ENCODE measurements around the gene ANK2. TPM values are rescaled to one million over a fixed set of nuclear protein-coding genes. Genes with fewer than 3 reads are reported as not detected.

The ANK2 gene
- total and polyA plus RNA-seq, 2 of the 13 experiments (the other 11 are each of a cell fraction or from before 2014, with no cell fraction given): 2.7 to 15.1 TPM

- TF ChIP-seq, protein P1, sequence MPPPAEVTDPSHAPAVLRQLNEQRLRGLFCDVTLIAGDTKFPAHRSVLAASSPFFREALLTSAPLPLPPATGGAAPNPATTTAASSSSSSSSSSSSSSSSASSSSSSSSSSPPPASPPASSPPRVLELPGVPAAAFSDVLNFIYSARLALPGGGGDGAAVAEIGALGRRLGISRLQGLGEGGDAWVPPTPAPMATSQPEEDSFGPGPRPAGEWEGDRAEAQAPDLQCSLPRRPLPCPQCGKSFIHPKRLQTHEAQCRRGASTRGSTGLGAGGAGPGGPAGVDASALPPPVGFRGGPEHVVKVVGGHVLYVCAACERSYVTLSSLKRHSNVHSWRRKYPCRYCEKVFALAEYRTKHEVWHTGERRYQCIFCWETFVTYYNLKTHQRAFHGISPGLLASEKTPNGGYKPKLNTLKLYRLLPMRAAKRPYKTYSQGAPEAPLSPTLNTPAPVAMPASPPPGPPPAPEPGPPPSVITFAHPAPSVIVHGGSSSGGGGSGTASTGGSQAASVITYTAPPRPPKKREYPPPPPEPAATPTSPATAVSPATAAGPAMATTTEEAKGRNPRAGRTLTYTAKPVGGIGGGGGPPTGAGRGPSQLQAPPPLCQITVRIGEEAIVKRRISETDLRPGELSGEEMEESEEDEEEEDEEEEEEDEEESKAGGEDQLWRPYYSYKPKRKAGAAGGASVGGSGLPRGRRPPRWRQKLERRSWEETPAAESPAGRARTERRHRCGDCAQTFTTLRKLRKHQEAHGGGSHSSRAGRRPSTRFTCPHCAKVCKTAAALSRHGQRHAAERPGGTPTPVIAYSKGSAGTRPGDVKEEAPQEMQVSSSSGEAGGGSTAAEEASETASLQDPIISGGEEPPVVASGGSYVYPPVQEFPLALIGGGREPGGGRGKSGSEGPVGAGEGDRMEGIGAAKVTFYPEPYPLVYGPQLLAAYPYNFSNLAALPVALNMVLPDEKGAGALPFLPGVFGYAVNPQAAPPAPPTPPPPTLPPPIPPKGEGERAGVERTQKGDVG (CRISPR knock-in tag; IDR thresholded peaks at IDR 0.05; ENCODE audit: borderline replicate concordance): no peak
- no peak for TF ChIP-seq U2AF1 (optimal IDR thresholded peaks at IDR 0.05; ENCODE audit: low read depth, low read length)
- peak; percentile 46; the same call in 1 of the 2 replicates for TF ChIP-seq TCF7L2 (IDR thresholded peaks at IDR 0.05; ENCODE audit: low read depth, low read length)
- TF ChIP-seq, protein P2, sequence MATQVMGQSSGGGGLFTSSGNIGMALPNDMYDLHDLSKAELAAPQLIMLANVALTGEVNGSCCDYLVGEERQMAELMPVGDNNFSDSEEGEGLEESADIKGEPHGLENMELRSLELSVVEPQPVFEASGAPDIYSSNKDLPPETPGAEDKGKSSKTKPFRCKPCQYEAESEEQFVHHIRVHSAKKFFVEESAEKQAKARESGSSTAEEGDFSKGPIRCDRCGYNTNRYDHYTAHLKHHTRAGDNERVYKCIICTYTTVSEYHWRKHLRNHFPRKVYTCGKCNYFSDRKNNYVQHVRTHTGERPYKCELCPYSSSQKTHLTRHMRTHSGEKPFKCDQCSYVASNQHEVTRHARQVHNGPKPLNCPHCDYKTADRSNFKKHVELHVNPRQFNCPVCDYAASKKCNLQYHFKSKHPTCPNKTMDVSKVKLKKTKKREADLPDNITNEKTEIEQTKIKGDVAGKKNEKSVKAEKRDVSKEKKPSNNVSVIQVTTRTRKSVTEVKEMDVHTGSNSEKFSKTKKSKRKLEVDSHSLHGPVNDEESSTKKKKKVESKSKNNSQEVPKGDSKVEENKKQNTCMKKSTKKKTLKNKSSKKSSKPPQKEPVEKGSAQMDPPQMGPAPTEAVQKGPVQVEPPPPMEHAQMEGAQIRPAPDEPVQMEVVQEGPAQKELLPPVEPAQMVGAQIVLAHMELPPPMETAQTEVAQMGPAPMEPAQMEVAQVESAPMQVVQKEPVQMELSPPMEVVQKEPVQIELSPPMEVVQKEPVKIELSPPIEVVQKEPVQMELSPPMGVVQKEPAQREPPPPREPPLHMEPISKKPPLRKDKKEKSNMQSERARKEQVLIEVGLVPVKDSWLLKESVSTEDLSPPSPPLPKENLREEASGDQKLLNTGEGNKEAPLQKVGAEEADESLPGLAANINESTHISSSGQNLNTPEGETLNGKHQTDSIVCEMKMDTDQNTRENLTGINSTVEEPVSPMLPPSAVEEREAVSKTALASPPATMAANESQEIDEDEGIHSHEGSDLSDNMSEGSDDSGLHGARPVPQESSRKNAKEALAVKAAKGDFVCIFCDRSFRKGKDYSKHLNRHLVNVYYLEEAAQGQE (IDR thresholded peaks at IDR 0.05; ENCODE audit: borderline replicate concordance in 1 of 2, low read depth in 1 of 2, low read length in 2 of 2): peak in 1 of 2 experiments; percentile 34; a peak in 1 of 4 replicates
- TF ChIP-seq, protein P3, sequence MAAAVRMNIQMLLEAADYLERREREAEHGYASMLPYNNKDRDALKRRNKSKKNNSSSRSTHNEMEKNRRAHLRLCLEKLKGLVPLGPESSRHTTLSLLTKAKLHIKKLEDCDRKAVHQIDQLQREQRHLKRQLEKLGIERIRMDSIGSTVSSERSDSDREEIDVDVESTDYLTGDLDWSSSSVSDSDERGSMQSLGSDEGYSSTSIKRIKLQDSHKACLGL (CRISPR knock-in tag; IDR thresholded peaks at IDR 0.05): no peak
- TF ChIP-seq HNF1B (CRISPR knock-in tag; IDR thresholded peaks at IDR 0.05): no peak
- peak; percentile 72 for TF ChIP-seq PITX1 (CRISPR knock-in tag; IDR thresholded peaks at IDR 0.05)
- TF ChIP-seq AHDC1 (CRISPR knock-in tag; IDR thresholded peaks at IDR 0.05; ENCODE audit: borderline replicate concordance): peak; percentile 89; the same call in 1 of the 2 replicates
- TF ChIP-seq EZH2 (conservative IDR thresholded peaks at IDR 0.05; ENCODE audit: low read depth, low read length): no peak
- no peak for TF ChIP-seq E2F5 (CRISPR knock-in tag; conservative IDR thresholded peaks at IDR 0.05)
- TF ChIP-seq CHD4 (IDR thresholded peaks at IDR 0.05; ENCODE audit: borderline replicate concordance, low read length): 0 out of 2 replicates have a peak, but pooled peaks have one; percentile 40
- TF ChIP-seq ZMYM2 (CRISPR knock-in tag; IDR thresholded peaks at IDR 0.05): no peak
Observed at GRCh38 chr4:113141901-113142346, 92.5 kb downstream of the ANK2 start (continued).
